GM13977 (cell line): ENCODE results near the gene MYH7B.

Experiments used
- DNase-seq: peaks from one replicate; pipeline ENCODE4 v3.0.0; 2012; ENCODE audit warnings: low spot score
- CTCF ChIP-seq: IDR thresholded peaks from 2 replicates; pipeline ENCODE4 v1.5.1; 2012; ENCODE audit warnings: mild to moderate bottlenecking, control low read depth; ENCODE audit not compliant: insufficient read depth; ENCODE audit errors: extremely low read depth, missing control alignments
- in situ Hi-C: fragments of 300-500 bp; cut with MboI; formaldehyde crosslinking; loops from one replicate; pipeline ENCODE4 v1.12.0; 2022; ENCODE audit warnings: low sequenced_read_pairs, low pct_unique_long_range_greater_than_20kb, mixed read lengths, inconsistent platforms; ENCODE audit not compliant: unreplicated experiment

The MYH7B gene

GRCh38 chr20:34971561-34972235, 16.0 kb downstream of the MYH7B start:
- TF ChIP-seq CTCF = no peak
- DNase-seq = no peak
- in situ Hi-C loops = no loop called here

- no peak for TF ChIP-seq CTCF
- no peak for DNase-seq
- in situ Hi-C loops = no loop called here
Measured at GRCh38 chr20:34974246-34974645, 18.6 kb downstream of the MYH7B start.

- TF ChIP-seq CTCF = no peak
- in situ Hi-C loops = no loop called here
- no peak for DNase-seq
Measured at GRCh38 chr20:34976286-34976685, 20.6 kb downstream of the MYH7B start.

- in situ Hi-C loops = no loop called here
- no peak for TF ChIP-seq CTCF
- no peak for DNase-seq
Measured at GRCh38 chr20:34977365-34978091, 21.9 kb downstream of the MYH7B start.

- no peak for TF ChIP-seq CTCF
- DNase-seq = no peak
- in situ Hi-C loops = no loop called here
Measured at GRCh38 chr20:34978092-34978744, 22.6 kb downstream of the MYH7B start.

GRCh38 chr20:34979366-34980153, 23.9 kb downstream of the MYH7B start:
- no peak for TF ChIP-seq CTCF
- DNase-seq = no peak
- in situ Hi-C loops = no loop called here
